GM23338 (cell line): ENCODE data around the gene CCDC197. TPM values are rescaled to one million over a fixed set of nuclear protein-coding genes. Genes with fewer than 3 reads are reported as not detected.

Source experiments
- ATAC-seq: fragments of 200-7000 bp; cut with Tn5 transposase; 3 replicates; pipeline ENCODE4 v1.9.1; 2020
- DNase-seq: peaks from one replicate; pipeline ENCODE4 v3.0.0-alpha.2; 2015; ENCODE audit warnings: low spot score
- H2AFZ ChIP-seq: fragments of 200-600 bp; sonication (generic); 2 replicates; pipeline ENCODE4 v1.8.0; 2016; ENCODE audit warnings: antibody characterized with exemption, mild to moderate bottlenecking, moderate library complexity
- H3F3A ChIP-seq: fragments of 200-600 bp; sonication (generic); replicated peaks from 2 replicates; pipeline ENCODE4 v1.8.0; 2017; ENCODE audit warnings: antibody characterized with exemption, mixed run types, low read depth
- H3K27ac ChIP-seq: fragments of 200-600 bp; sonication (generic); 2 replicates; pipeline ENCODE4 v1.6.1; 2016; ENCODE audit warnings: low read depth
- H3K27me3 ChIP-seq: fragments of 200-600 bp; sonication (generic); 2 replicates; pipeline ENCODE4 v1.8.0; 2016; ENCODE audit warnings: mild to moderate bottlenecking, mixed run types, moderate library complexity; ENCODE audit not compliant: insufficient read depth
- H3K36me3 ChIP-seq: fragments of 200-600 bp; sonication (generic); 2 replicates; pipeline ENCODE4 v1.8.0; 2016; ENCODE audit warnings: mild to moderate bottlenecking; ENCODE audit not compliant: insufficient read depth
- H3K4me1 ChIP-seq: fragments of 200-600 bp; sonication (generic); 2 replicates; pipeline ENCODE4 v1.8.0; 2016; ENCODE audit warnings: mild to moderate bottlenecking, moderate library complexity; ENCODE audit not compliant: insufficient read depth
- H3K4me2 ChIP-seq: fragments of 200-600 bp; sonication (generic); 2 replicates; pipeline ENCODE4 v1.7.1; 2017; ENCODE audit warnings: mixed run types
- H3K4me3 ChIP-seq: fragments of 200-600 bp; sonication (generic); 2 replicates; pipeline ENCODE4 v1.6.1; 2016; ENCODE audit warnings: mixed run types
- H3K79me2 ChIP-seq: fragments of 200-600 bp; sonication (generic); replicated peaks from 2 replicates; pipeline ENCODE4 v1.8.0; 2017; ENCODE audit warnings: mild to moderate bottlenecking; ENCODE audit not compliant: insufficient read depth
- H3K9me2 ChIP-seq: fragments of 200-600 bp; sonication (generic); 2 replicates; pipeline ENCODE4 v1.8.0; 2017; ENCODE audit not compliant: insufficient read depth
- H4K20me1 ChIP-seq: fragments of 200-600 bp; sonication (generic); replicated peaks from 2 replicates; pipeline ENCODE4 v1.8.0; 2017; ENCODE audit warnings: mild to moderate bottlenecking; ENCODE audit not compliant: insufficient read depth
- H3K27ac Mint-ChIP-seq: 2 replicates; pipeline ENCODE4 v1.8.0; 2020; ENCODE audit warnings: inconsistent platforms, mild to moderate bottlenecking, moderate library complexity, mixed read lengths
- H3K27me3 Mint-ChIP-seq: 3 replicates; pipeline ENCODE4 v1.8.0; 2022; ENCODE audit warnings: low read depth, mild to moderate bottlenecking, moderate library complexity, mixed read lengths, inconsistent platforms; ENCODE audit not compliant: insufficient read depth, poor library complexity
- H3K36me3 Mint-ChIP-seq: 3 replicates; pipeline ENCODE4 v1.8.0; 2021; ENCODE audit warnings: low read depth, mild to moderate bottlenecking, inconsistent platforms, moderate library complexity, mixed read lengths
- H3K4me1 Mint-ChIP-seq: 3 replicates; pipeline ENCODE4 v1.8.0; 2020; ENCODE audit warnings: mild to moderate bottlenecking, inconsistent platforms, mixed read lengths
- H3K4me3 Mint-ChIP-seq: 3 replicates; pipeline ENCODE4 v1.8.0; 2021; ENCODE audit warnings: moderate library complexity, mild to moderate bottlenecking, inconsistent platforms, mixed read lengths
- H3K9me3 Mint-ChIP-seq: 3 replicates; pipeline ENCODE4 v1.8.0; 2020; ENCODE audit warnings: moderate library complexity, mild to moderate bottlenecking, inconsistent platforms, mixed read lengths
- CREB1 ChIP-seq: fragments of 250-450 bp; sonication (Bioruptor Pico); IDR thresholded peaks from 2 replicates; pipeline ENCODE4 v1.5.0; 2020; ENCODE audit warnings: low read depth, mild to moderate bottlenecking, moderate library complexity
- EZH2 ChIP-seq: fragments of 200-600 bp; sonication (generic); IDR thresholded peaks from one replicate; pipeline ENCODE4 v1.8.0; 2017; ENCODE audit warnings: antibody characterized with exemption, mild to moderate bottlenecking, low read depth; ENCODE audit not compliant: unreplicated experiment
- EZH2phosphoT487 ChIP-seq: fragments of 200-600 bp; sonication (generic); IDR thresholded peaks from one replicate; pipeline ENCODE4 v1.8.1; 2018; ENCODE audit warnings: antibody characterized with exemption; ENCODE audit not compliant: unreplicated experiment
- NANOG ChIP-seq: IDR thresholded peaks from 2 replicates; pipeline ENCODE4 v1.6.1; 2016; ENCODE audit warnings: antibody characterized with exemption, borderline replicate concordance
- polyA plus RNA-seq: library from polyadenylated mRNA; unstranded; fragments of >200 nt; fragmentation: Nextera tagmentation; extraction: Ambion mirVana; gene quantifications from 2 replicates; pipeline ENCODE4 v1.2.1, GENCODE V29; 2016
- total RNA-seq: library from RNA; depleted of rRNA; stranded (reverse); fragments of >200 nt; shearing (Covaris generic); gene quantifications from 2 replicates; pipeline ENCODE4 v1.2.3, GENCODE V29; 2014
- TF ChIP-seq, protein P1 (sequence below), 2 experiments: fragments of 200-600 bp in 1 of 2; sonication (generic) in 1 of 2; conservative IDR thresholded peaks; 2 replicates each; pipeline versions ENCODE4 v1.5.1 to v1.6.1; 2016 to 2017; ENCODE audit warnings: antibody characterized with exemption in 2 of 2, low read depth in 2 of 2, mild to moderate bottlenecking in 2 of 2, moderate library complexity in 1 of 2
- TF ChIP-seq, protein P2 (sequence below): IDR thresholded peaks from one replicate; pipeline ENCODE4 v1.6.1; 2018; ENCODE audit warnings: antibody characterized with exemption; ENCODE audit not compliant: unreplicated experiment
- TF ChIP-seq, protein P3 (sequence below): IDR thresholded peaks from 2 replicates; pipeline ENCODE4 v1.6.1; 2016; ENCODE audit warnings: antibody characterized with exemption

CCDC197 gene
- total and polyA plus RNA-seq, 2 experiments from 2014 or later: not detected

DNA sequence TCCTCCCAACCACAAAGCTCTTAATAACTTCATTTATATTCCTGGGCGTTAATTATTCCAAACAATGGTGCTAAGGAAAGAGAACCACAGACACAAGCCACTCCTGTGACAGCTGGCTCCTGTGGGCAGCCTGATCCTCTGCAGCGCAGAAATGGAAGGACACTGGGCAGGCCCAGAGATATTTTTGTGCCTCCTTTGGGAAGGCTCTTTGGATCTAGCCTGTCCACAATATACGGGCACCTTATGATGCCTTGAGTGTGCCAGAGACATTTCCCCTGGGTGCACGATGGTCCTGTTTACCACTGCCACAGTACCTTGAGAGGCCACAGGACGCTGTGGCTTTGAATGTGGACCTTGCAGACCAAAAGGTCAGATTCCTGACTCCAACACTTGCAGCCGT lies 22.8 kb upstream of the CCDC197 start:
- no peak for ATAC-seq
- Mint-ChIP-seq H3K36me3 (no peaks in the 10 kb centered on the region), H3K4me3 (no peak overlapping the region), H3K4me1 (peaks cover 12% of the 10 kb centered on the region), H3K27me3 (peaks cover 9% of the 10 kb centered on the region), H3K27ac (no peak overlapping the region), H3K9me3 (no peaks in the 10 kb centered on the region)
- peak overlapping the region; percentile 59; the same call in 1 of the 2 replicates for H2AFZ ChIP-seq
- H3K27ac ChIP-seq: no peak overlapping the region
- H3K4me1 ChIP-seq: no peaks in the 10 kb centered on the region; the same call in 1 of the 2 replicates
- H3K36me3 ChIP-seq: no peaks in the 10 kb centered on the region
- no peak for DNase-seq
- no peaks in the 10 kb centered on the region for H3K9me2 ChIP-seq
- no peaks in the 10 kb centered on the region for H3K27me3 ChIP-seq
- H3K79me2 ChIP-seq: no peaks in the 10 kb centered on the region
- no peak overlapping the region for H3K4me2 ChIP-seq
- H3F3A ChIP-seq: no peaks in the 10 kb centered on the region
- H3K4me3 ChIP-seq: no peak overlapping the region
- no peak for TF ChIP-seq CREB1
- TF ChIP-seq, protein P1, sequence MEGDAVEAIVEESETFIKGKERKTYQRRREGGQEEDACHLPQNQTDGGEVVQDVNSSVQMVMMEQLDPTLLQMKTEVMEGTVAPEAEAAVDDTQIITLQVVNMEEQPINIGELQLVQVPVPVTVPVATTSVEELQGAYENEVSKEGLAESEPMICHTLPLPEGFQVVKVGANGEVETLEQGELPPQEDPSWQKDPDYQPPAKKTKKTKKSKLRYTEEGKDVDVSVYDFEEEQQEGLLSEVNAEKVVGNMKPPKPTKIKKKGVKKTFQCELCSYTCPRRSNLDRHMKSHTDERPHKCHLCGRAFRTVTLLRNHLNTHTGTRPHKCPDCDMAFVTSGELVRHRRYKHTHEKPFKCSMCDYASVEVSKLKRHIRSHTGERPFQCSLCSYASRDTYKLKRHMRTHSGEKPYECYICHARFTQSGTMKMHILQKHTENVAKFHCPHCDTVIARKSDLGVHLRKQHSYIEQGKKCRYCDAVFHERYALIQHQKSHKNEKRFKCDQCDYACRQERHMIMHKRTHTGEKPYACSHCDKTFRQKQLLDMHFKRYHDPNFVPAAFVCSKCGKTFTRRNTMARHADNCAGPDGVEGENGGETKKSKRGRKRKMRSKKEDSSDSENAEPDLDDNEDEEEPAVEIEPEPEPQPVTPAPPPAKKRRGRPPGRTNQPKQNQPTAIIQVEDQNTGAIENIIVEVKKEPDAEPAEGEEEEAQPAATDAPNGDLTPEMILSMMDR (conservative IDR thresholded peaks at IDR 0.05; ENCODE audit: low read depth in 2 of 2): no peak
- TF ChIP-seq, protein P2, sequence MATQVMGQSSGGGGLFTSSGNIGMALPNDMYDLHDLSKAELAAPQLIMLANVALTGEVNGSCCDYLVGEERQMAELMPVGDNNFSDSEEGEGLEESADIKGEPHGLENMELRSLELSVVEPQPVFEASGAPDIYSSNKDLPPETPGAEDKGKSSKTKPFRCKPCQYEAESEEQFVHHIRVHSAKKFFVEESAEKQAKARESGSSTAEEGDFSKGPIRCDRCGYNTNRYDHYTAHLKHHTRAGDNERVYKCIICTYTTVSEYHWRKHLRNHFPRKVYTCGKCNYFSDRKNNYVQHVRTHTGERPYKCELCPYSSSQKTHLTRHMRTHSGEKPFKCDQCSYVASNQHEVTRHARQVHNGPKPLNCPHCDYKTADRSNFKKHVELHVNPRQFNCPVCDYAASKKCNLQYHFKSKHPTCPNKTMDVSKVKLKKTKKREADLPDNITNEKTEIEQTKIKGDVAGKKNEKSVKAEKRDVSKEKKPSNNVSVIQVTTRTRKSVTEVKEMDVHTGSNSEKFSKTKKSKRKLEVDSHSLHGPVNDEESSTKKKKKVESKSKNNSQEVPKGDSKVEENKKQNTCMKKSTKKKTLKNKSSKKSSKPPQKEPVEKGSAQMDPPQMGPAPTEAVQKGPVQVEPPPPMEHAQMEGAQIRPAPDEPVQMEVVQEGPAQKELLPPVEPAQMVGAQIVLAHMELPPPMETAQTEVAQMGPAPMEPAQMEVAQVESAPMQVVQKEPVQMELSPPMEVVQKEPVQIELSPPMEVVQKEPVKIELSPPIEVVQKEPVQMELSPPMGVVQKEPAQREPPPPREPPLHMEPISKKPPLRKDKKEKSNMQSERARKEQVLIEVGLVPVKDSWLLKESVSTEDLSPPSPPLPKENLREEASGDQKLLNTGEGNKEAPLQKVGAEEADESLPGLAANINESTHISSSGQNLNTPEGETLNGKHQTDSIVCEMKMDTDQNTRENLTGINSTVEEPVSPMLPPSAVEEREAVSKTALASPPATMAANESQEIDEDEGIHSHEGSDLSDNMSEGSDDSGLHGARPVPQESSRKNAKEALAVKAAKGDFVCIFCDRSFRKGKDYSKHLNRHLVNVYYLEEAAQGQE: no peak
- TF ChIP-seq NANOG: no peak
- TF ChIP-seq, protein P3, sequence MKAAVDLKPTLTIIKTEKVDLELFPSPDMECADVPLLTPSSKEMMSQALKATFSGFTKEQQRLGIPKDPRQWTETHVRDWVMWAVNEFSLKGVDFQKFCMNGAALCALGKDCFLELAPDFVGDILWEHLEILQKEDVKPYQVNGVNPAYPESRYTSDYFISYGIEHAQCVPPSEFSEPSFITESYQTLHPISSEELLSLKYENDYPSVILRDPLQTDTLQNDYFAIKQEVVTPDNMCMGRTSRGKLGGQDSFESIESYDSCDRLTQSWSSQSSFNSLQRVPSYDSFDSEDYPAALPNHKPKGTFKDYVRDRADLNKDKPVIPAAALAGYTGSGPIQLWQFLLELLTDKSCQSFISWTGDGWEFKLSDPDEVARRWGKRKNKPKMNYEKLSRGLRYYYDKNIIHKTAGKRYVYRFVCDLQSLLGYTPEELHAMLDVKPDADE: no peak
- H4K20me1 ChIP-seq: no peaks in the 10 kb centered on the region

DNA sequence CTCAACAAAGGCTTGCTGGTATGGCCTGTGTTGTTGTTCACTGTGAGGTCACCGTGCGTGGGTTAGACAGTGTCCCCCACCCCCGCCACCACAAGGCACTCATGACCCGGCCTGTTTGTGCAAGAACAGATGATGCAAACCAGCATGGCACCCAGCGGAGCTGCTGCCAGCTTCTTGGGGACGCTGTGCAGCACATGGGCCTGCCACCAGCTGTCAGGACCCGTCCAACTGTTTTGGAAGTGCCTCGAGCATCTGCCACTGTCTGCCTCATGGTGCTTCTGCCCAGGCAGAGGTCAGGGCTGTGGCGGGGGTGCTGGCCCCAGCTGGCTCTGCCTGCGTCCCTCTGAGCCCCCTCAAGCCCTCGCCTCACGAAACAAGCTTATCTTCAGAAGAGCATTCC lies 22.3 kb upstream of the CCDC197 start:
- Histone ChIP-seq H4K20me1 (no peaks in the 10 kb centered on the region), H3K79me2 (no peaks in the 10 kb centered on the region), H3K4me1 (no peaks in the 10 kb centered on the region; the same call in 1 of the 2 replicates), H3K36me3 (no peaks in the 10 kb centered on the region), H3K4me3 (no peak overlapping the region), H3K9me2 (no peaks in the 10 kb centered on the region), H3F3A (no peaks in the 10 kb centered on the region), H3K27me3 (no peaks in the 10 kb centered on the region), H3K27ac (no peak overlapping the region), H2AFZ (no peak overlapping the region), H3K4me2 (no peak overlapping the region)
- no peak overlapping the region for H3K27ac Mint-ChIP-seq
- DNase-seq (no peak), ATAC-seq (no peak)
- H3K9me3 Mint-ChIP-seq: no peaks in the 10 kb centered on the region
- H3K4me1 Mint-ChIP-seq: peaks cover 12% of the 10 kb centered on the region
- H3K27me3 Mint-ChIP-seq: peaks cover 9% of the 10 kb centered on the region
- H3K4me3 Mint-ChIP-seq: no peak overlapping the region
- H3K36me3 Mint-ChIP-seq: no peaks in the 10 kb centered on the region
- TF ChIP-seq EZH2 (no peak), NANOG (no peak), EZH2phosphoT487 (no peak)
- TF ChIP-seq, protein P1 (conservative IDR thresholded peaks at IDR 0.05; ENCODE audit: low read depth in 2 of 2): no peak
- TF ChIP-seq, protein P2: no peak
